Activated CD4-positive, alpha-beta T cell treated with anti-CD3 and anti-CD28 coated beads for 36 hours (primary cell): ENCODE results near the gene FCHSD2. TPM values are rescaled to one million over a fixed set of nuclear protein-coding genes. Genes with fewer than 3 reads are reported as not detected.

Experiments
- ATAC-seq: fragments of 200-7000 bp; cut with Tn5 transposase; one replicate; pipeline ENCODE4 v1.10.0; 2021; ENCODE audit warnings: mild to moderate bottlenecking, moderate library complexity
- CTCF ChIA-PET: fragments of 350-600 bp; sonication (Branson Sonifier 250); formaldehyde crosslinking; loops from one replicate; lab custom pipeline; 2021; ENCODE audit warnings: antibody characterized with exemption; lab: Charles Lee
- POLR2A ChIA-PET: fragments of 350-600 bp; sonication (Branson Sonifier 250); formaldehyde crosslinking; loops from one replicate; lab custom pipeline; 2021; ENCODE audit warnings: antibody characterized with exemption, inconsistent platforms; lab: Charles Lee
- DNase-seq: peaks from one replicate; pipeline ENCODE4 v3.0.0-alpha.2; 2020
- H3K27ac Mint-ChIP-seq: one replicate; pipeline ENCODE4 v1.8.0; 2021; ENCODE audit warnings: mixed read lengths
- H3K27me3 Mint-ChIP-seq: one replicate; pipeline ENCODE4 v1.8.0; 2021; ENCODE audit warnings: mixed read lengths
- H3K36me3 Mint-ChIP-seq: one replicate; pipeline ENCODE4 v1.8.0; 2021; ENCODE audit warnings: low read depth, mixed read lengths
- H3K4me1 Mint-ChIP-seq: one replicate; pipeline ENCODE4 v1.8.0; 2021; ENCODE audit warnings: mixed read lengths
- H3K4me3 Mint-ChIP-seq: one replicate; pipeline ENCODE4 v1.8.0; 2021; ENCODE audit warnings: mild to moderate bottlenecking, moderate library complexity, mixed read lengths
- H3K9me3 Mint-ChIP-seq: one replicate; pipeline ENCODE4 v1.8.0; 2021; ENCODE audit warnings: low read depth, mixed read lengths
- intact Hi-C, 2 experiments: fragments of 100-400 bp; cut with DNase I in 1 of 2; cut with micrococcal nuclease in 1 of 2; formaldehyde crosslinking; loops; one replicate each; pipeline versions ENCODE4 v1.14.2 to v1.15.1; 2022 to 2024; cut with DNase I, micrococcal nuclease
- total RNA-seq, 2 experiments: library from RNA; stranded (reverse); gene quantifications; one replicate each; pipeline ENCODE4 v1.2.3, GENCODE V29; 2021

The FCHSD2 gene
- total RNA-seq, 2 experiments from 2014 or later: 24.1 to 24.7 TPM

GRCh38 chr11:73173755-73174494 is 31.8 kb upstream of the FCHSD2 start:
- Mint-ChIP-seq H3K27me3 (no peaks in the 10 kb centered on the region), H3K4me3 (no peak overlapping the region), H3K4me1 (no peaks in the 10 kb centered on the region), H3K36me3 (no peaks in the 10 kb centered on the region), H3K9me3 (no peaks in the 10 kb centered on the region), H3K27ac (no peak overlapping the region)
- DNase-seq (no peak), ATAC-seq (no peak)
- CTCF ChIA-PET: interaction anchor here (1.0 to 1.2 kb wide), 2 partner anchors 10 to 342 kb away, joined by 3 to 4 read pairs; no protein-coding TSS in a partner anchor
- intact Hi-C loops: loop anchor here in 1 of 2 experiments (10.0 kb wide), 1 partner anchor 699 kb away; no protein-coding TSS in a partner anchor
- POLR2A ChIA-PET: no interaction called here

- Mint-ChIP-seq H3K36me3 (no peaks in the 10 kb centered on the region), H3K9me3 (no peaks in the 10 kb centered on the region), H3K27me3 (peaks cover 3% of the 10 kb centered on the region), H3K4me1 (no peaks in the 10 kb centered on the region), H3K4me3 (no peak overlapping the region), H3K27ac (no peak overlapping the region)
- POLR2A ChIA-PET: no interaction called here
- CTCF ChIA-PET: no interaction called here
- DNase-seq (no peak), ATAC-seq (no peak)
- intact Hi-C loops: loop anchor here in 1 of 2 experiments (10.0 kb wide), 1 partner anchor 698 kb away; no protein-coding TSS in a partner anchor
Observed at GRCh38 chr11:73172992-73173656, 31.0 kb upstream of the FCHSD2 start.

DNA sequence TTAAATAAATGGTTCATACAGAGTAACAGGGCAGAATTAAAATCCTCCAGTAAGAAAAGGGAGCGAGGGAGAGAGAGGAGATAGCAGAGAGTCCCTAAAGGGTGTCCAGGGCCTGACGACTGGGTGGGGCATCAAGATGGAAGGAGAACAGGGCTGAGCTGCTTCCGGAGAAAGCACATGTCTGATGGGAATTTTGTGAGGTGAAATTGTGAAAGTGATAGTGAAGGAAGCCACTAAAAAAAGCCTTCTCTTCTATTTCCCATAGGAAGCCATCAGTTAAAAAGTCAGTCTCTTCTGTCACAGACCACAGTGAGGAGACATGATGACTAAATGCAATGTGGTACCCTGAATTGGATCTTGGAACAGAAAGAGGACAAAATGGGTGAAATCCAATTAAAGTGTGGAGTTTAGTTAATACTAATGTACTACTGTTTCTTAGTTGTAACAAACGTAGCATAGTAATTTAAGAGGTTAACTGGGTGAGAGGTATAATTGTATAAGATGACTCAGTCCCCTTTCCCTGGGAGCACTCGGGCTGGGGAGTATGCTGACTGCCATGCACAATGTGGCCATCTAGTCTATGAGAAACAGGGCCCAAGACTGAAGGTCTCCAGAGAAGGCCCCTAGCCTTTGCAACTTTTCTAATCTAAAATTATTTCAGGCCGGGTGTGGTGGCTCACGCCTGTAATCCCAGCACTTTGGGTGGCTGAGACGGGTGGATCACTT is 29.5 kb upstream of the FCHSD2 start:
- CTCF ChIA-PET: no interaction called here
- peaks cover 4% of the 10 kb centered on the region for H3K27me3 Mint-ChIP-seq
- intact Hi-C loops: loop anchor here in 1 of 2 experiments (10.0 kb wide), 1 partner anchor 697 kb away; no protein-coding TSS in a partner anchor
- H3K4me3 Mint-ChIP-seq: no peak overlapping the region
- DNase-seq (no peak), ATAC-seq (no peak)
- no peaks in the 10 kb centered on the region for H3K9me3 Mint-ChIP-seq
- no peak overlapping the region for H3K27ac Mint-ChIP-seq
- no peaks in the 10 kb centered on the region for H3K36me3 Mint-ChIP-seq
- POLR2A ChIA-PET: no interaction called here
- H3K4me1 Mint-ChIP-seq: no peaks in the 10 kb centered on the region

- H3K9me3 Mint-ChIP-seq: no peaks in the 10 kb centered on the region
- POLR2A ChIA-PET: no interaction called here
- no peak for DNase-seq
- ATAC-seq: no peak
- CTCF ChIA-PET: no interaction called here
- peaks cover 4% of the 10 kb centered on the region for H3K27me3 Mint-ChIP-seq
- H3K4me1 Mint-ChIP-seq: no peaks in the 10 kb centered on the region
- no peak overlapping the region for H3K4me3 Mint-ChIP-seq
- intact Hi-C loops: loop anchor here in 1 of 2 experiments (10.0 kb wide), 1 partner anchor 695 kb away; no protein-coding TSS in a partner anchor
- no peak overlapping the region for H3K27ac Mint-ChIP-seq
- H3K36me3 Mint-ChIP-seq: no peaks in the 10 kb centered on the region
Observed at GRCh38 chr11:73170140-73170539, 28.0 kb upstream of the FCHSD2 start.

- no peaks in the 10 kb centered on the region for H3K9me3 Mint-ChIP-seq
- H3K4me3 Mint-ChIP-seq: no peak overlapping the region
- ChIA-PET POLR2A (no interaction called here), CTCF (interaction anchor here (0.6 to 0.9 kb wide), 5 partner anchors 9 to 681 kb away, joined by 3 to 4 read pairs (median 3); no protein-coding TSS in a partner anchor)
- no peaks in the 10 kb centered on the region for H3K36me3 Mint-ChIP-seq
- intact Hi-C loops: no loop called here
- peaks cover 4% of the 10 kb centered on the region for H3K27me3 Mint-ChIP-seq
- ATAC-seq (no peak), DNase-seq (no peak)
- no peaks in the 10 kb centered on the region for H3K4me1 Mint-ChIP-seq
- H3K27ac Mint-ChIP-seq: no peak overlapping the region
Observed at GRCh38 chr11:73168925-73169579, 26.9 kb upstream of the FCHSD2 start.

- Mint-ChIP-seq H3K27me3 (peaks cover 4% of the 10 kb centered on the region), H3K4me1 (no peaks in the 10 kb centered on the region), H3K9me3 (no peaks in the 10 kb centered on the region), H3K4me3 (no peak overlapping the region), H3K27ac (no peak overlapping the region), H3K36me3 (no peaks in the 10 kb centered on the region)
- POLR2A ChIA-PET: no interaction called here
- DNase-seq: no peak
- intact Hi-C loops: no loop called here
- CTCF ChIA-PET: interaction anchor here (0.7 to 1.9 kb wide), 6 partner anchors 10 to 187 kb away, joined by 3 to 5 read pairs (median 4); no protein-coding TSS in a partner anchor
- no peak for ATAC-seq
Observed at GRCh38 chr11:73167363-73167954, 25.3 kb upstream of the FCHSD2 start.

GRCh38 chr11:73164803-73165540 is 22.9 kb upstream of the FCHSD2 start:
- DNase-seq: no peak
- Mint-ChIP-seq H3K36me3 (no peaks in the 10 kb centered on the region), H3K27ac (no peak overlapping the region), H3K4me1 (no peaks in the 10 kb centered on the region), H3K9me3 (no peaks in the 10 kb centered on the region), H3K4me3 (no peak overlapping the region), H3K27me3 (peaks cover 4% of the 10 kb centered on the region)
- ChIA-PET CTCF (interaction anchor here (0.6 to 2.1 kb wide), 7 partner anchors 10 to 173 kb away, joined by 3 to 10 read pairs (median 4); no protein-coding TSS in a partner anchor), POLR2A (interaction anchor here (0.6 kb wide), 1 partner anchor 119 kb away, joined by 5 read pairs; no protein-coding TSS in a partner anchor)
- ATAC-seq: no peak
- intact Hi-C loops: no loop called here

DNA sequence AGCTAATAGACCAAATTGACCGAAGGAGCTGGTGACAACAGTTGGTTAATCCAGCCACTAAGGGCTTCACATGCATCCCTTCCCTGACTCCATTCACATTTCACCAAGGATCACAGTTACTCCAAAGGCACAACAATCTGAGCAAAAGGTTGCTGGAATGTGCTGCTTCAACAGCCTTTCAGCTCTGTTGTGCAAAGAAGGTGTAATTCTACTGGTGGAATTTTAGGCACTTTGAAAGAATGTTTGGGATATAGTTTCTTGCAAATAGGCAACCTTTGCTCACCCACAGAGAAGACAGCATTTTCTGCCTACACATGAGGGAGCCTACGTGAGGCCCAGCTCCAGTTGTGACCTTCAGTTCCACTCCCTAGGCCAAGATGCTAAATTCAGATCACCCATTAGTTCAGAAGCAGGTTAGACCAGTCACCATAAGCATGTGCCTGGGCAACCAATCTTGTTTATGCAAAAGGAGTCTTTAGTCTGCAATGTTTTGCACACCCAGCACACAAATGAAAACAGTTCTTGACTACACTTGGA is 21.6 kb upstream of the FCHSD2 start:
- Mint-ChIP-seq H3K27me3 (peaks cover 3% of the 10 kb centered on the region), H3K4me3 (no peak overlapping the region), H3K27ac (no peak overlapping the region), H3K36me3 (no peaks in the 10 kb centered on the region), H3K9me3 (no peaks in the 10 kb centered on the region), H3K4me1 (no peaks in the 10 kb centered on the region)
- no peak for DNase-seq
- ChIA-PET CTCF (interaction anchor here (0.7 to 2.1 kb wide), 9 partner anchors 10 to 335 kb away, joined by 3 to 10 read pairs (median 4); no protein-coding TSS in a partner anchor), POLR2A (no interaction called here)
- intact Hi-C loops: no loop called here
- ATAC-seq: no peak

GRCh38 chr11:73162196-73162740 is 20.1 kb upstream of the FCHSD2 start:
- POLR2A ChIA-PET: no interaction called here
- DNase-seq (no peak), ATAC-seq (no peak)
- no peaks in the 10 kb centered on the region for H3K36me3 Mint-ChIP-seq
- intact Hi-C loops: no loop called here
- no peak overlapping the region for H3K27ac Mint-ChIP-seq
- peaks cover 2% of the 10 kb centered on the region for H3K27me3 Mint-ChIP-seq
- peaks cover 2% of the 10 kb centered on the region for H3K4me1 Mint-ChIP-seq
- no peaks in the 10 kb centered on the region for H3K9me3 Mint-ChIP-seq
- CTCF ChIA-PET: interaction anchor here (1.1 to 1.7 kb wide), 3 partner anchors 15 to 24 kb away, joined by 4 to 7 read pairs (median 4); no protein-coding TSS in a partner anchor
- no peak overlapping the region for H3K4me3 Mint-ChIP-seq
